ENCODE results near the gene PTPRG.
"Not testable (repeated sequence)": the region's sequence is repeated elsewhere in the genome, so short reads cannot be mapped to it uniquely, and the experiment has no call there.

PTPRG gene

DNA sequence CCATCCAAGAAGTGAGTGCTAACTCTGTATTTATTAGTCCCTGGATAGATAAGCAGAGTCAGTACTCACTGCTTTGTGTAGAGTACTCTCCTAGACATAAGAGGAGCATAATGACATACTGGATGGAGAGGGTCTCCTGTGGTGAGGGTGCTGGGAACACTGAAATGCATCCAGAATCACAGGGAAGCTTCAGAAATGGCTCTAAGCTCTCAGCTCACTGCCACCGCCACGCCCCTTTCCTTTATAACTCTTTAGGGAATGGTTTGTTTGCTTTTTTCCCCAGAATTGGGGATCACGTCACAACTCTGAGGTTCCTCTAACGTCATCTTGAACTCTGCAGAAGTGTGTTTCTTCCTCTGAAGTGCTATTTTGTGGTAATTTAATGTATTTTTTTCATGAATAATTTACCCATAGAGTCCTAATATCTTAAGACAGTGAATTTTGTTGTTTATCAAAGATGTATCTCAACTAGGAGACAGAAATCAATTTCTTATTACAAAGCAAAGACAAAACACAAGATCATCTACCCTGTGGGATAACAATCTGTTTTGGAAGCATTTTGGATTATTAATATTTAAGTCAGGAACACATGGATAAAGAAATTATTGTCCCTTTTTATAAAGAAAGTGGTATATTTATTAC lies 154.6 kb downstream of the PTPRG start:
- H3K27ac ChIP-seq: no peak overlapping the region
- no peak for TF ChIP-seq CTCF (conservative IDR thresholded peaks at IDR 0.05)

DNA sequence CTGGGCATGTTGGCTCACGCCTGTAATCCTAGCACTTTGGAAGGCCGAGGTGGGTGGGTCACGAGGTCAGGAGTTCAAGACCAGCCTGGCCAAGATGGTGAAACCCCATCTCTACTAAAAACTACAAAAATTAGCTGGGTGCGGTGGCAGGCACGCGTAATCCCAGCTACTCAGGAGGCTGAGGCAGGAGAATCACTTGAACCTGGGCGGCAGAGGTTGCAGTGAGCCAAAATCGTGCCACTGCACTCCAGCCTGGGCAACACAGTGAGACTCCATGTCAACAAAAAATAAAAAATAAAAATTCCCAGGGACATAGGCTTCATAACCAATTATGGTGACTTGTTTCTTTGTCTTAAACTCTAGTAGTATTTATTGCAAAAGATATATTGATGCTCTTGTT lies 155.3 kb downstream of the PTPRG start:
- not testable (repeated sequence) for H3K27ac ChIP-seq

DNA sequence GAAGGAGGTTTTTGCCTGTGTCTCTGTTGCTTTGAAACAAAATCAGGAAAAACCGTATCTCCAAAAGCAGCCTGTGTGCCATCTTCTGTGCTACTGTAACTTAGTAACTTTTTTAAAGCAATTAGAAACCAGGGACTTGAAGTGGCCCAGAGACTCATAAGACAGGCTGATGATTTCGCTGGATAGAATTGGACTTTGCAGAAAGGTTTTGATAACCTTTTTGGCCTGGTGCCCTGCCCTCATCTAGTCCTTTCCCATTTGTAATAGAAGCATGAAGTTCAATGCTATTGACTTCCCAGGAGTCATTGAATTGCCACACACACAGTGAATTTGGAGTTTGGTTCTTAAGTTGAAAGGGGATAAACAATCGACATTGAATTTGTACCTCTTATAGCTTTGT lies 157.2 kb downstream of the PTPRG start:
- no peak overlapping the region for H3K27ac ChIP-seq

DNA sequence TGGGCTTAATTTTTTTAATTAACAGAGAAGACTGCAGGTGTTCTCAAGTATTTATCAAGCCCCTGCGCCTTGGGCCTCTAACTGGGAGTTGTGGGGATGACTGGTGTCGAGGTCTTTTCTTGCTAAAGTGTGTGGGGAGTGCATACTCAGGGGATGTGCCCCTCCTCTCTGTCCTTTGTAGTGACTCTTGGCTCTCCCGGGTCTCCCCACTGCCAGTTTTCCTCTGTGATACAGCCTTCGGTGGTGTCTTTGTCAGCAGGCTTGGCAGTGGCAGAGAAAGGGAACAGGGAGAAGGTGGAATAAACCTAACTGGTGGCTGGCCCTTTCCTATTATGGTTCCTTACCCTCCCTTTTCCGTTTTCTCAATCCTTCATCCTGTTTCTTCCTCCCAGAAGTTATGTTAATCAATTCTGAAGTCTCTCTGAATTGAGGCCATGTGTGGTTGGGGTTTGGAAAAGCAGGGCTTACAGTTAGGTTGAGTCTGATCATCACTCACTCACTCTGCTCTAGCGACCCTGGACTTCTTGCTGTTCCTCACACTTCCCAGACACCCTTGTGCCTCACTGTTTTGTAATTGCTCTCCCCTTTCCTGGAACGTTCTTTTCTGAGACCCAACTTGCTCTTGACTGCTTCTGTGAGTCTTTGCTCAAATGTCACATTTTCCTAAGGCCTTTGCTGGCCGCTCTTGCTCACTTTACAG lies 158.1 kb downstream of the PTPRG start:
- H3K27ac ChIP-seq: no peak overlapping the region
- TF ChIP-seq CTCF (conservative IDR thresholded peaks at IDR 0.05): no peak

More for the DNA sequence above, 157.2 kb downstream of the PTPRG start:
- no peak for TF ChIP-seq CTCF (conservative IDR thresholded peaks at IDR 0.05)

DNA sequence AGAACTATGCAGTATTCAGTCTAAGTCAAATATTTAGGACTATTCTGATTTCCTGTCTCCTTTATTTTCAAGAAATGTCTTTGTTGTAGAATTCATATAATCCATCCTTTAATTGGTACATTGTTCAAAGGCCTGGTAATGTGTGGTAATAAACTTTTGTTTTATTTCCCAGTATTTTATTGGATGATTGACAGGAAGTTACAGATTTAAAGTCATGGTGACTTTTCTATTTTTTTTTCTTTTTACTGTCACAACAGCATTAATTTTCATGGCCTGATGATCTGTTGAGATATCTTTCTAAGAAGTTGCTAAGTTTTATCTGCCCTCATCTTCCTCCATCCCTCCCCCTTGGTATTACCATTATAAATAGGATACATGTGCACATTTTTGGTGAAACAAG lies 161.7 kb downstream of the PTPRG start:
- TF ChIP-seq CTCF (conservative IDR thresholded peaks at IDR 0.05): no peak

DNA sequence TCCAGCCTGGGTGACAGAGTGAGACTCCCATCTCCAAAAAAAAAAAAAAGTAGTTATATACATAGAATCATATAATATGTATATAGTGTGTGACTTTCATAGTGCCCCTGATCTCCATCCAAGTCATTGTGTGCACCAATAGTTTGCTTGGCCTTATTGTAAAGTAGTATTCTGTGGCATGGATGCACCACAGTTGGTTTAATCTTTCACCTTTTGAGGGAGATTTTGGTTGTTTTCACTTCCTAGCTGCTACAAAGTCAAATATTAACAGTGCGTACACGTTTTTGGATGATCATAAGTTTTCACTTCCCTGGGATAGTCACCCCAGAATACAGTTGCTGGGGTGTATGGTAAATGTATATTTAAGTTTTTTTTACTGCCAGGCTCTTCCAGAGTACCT lies 162.8 kb downstream of the PTPRG start:
- TF ChIP-seq CTCF (conservative IDR thresholded peaks at IDR 0.05): no peak
- H3K27ac ChIP-seq: no peak overlapping the region

More for the DNA sequence above, 161.7 kb downstream of the PTPRG start:
- no peak overlapping the region for H3K27ac ChIP-seq

DNA sequence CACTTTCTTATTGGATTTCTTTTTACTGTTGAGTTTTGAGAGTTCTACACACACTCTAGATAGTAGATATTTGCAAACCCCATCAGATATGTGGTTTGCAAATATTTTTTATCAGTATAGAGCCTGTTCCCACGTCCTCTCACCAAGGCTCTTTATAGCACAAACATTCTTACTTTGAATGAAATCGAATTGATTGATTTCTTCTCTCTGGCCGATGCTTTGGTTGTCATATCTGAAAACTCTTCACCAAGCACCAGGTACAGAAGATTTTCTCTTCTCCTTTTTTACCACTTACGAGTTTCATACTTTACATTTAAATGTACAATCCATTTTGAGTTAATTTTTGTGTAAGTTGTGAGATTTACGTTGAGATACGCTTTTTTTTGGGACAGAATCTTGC lies 163.4 kb downstream of the PTPRG start:
- TF ChIP-seq CTCF (conservative IDR thresholded peaks at IDR 0.05): no peak
- no peak overlapping the region for H3K27ac ChIP-seq

GRCh38 chr3:61725851-61726333 lies 164.5 kb downstream of the PTPRG start:
- no peak overlapping the region for H3K27ac ChIP-seq

More at GRCh38 chr3:61725851-61726333, 164.5 kb downstream of the PTPRG start:
- TF ChIP-seq CTCF (conservative IDR thresholded peaks at IDR 0.05): no peak

All from VCaP (cell line).